GM23338 (cell line): ENCODE results near the gene RGS17. TPM values are rescaled to one million over a fixed set of nuclear protein-coding genes. Genes with fewer than 3 reads are reported as not detected.

Experiments
- ATAC-seq: fragments of 200-7000 bp; cut with Tn5 transposase; 3 replicates; pipeline ENCODE4 v1.9.1; 2020
- DNase-seq: peaks from one replicate; pipeline ENCODE4 v3.0.0-alpha.2; 2015; ENCODE audit warnings: low spot score
- H2AFZ ChIP-seq: fragments of 200-600 bp; sonication (generic); 2 replicates; pipeline ENCODE4 v1.8.0; 2016; ENCODE audit warnings: antibody characterized with exemption, mild to moderate bottlenecking, moderate library complexity
- H3F3A ChIP-seq: fragments of 200-600 bp; sonication (generic); replicated peaks from 2 replicates; pipeline ENCODE4 v1.8.0; 2017; ENCODE audit warnings: antibody characterized with exemption, mixed run types, low read depth
- H3K27ac ChIP-seq: fragments of 200-600 bp; sonication (generic); 2 replicates; pipeline ENCODE4 v1.6.1; 2016; ENCODE audit warnings: low read depth
- H3K27me3 ChIP-seq: fragments of 200-600 bp; sonication (generic); 2 replicates; pipeline ENCODE4 v1.8.0; 2016; ENCODE audit warnings: mild to moderate bottlenecking, mixed run types, moderate library complexity; ENCODE audit not compliant: insufficient read depth
- H3K36me3 ChIP-seq: fragments of 200-600 bp; sonication (generic); 2 replicates; pipeline ENCODE4 v1.8.0; 2016; ENCODE audit warnings: mild to moderate bottlenecking; ENCODE audit not compliant: insufficient read depth
- H3K4me1 ChIP-seq: fragments of 200-600 bp; sonication (generic); 2 replicates; pipeline ENCODE4 v1.8.0; 2016; ENCODE audit warnings: mild to moderate bottlenecking, moderate library complexity; ENCODE audit not compliant: insufficient read depth
- H3K4me2 ChIP-seq: fragments of 200-600 bp; sonication (generic); 2 replicates; pipeline ENCODE4 v1.7.1; 2017; ENCODE audit warnings: mixed run types
- H3K4me3 ChIP-seq: fragments of 200-600 bp; sonication (generic); 2 replicates; pipeline ENCODE4 v1.6.1; 2016; ENCODE audit warnings: mixed run types
- H3K79me2 ChIP-seq: fragments of 200-600 bp; sonication (generic); replicated peaks from 2 replicates; pipeline ENCODE4 v1.8.0; 2017; ENCODE audit warnings: mild to moderate bottlenecking; ENCODE audit not compliant: insufficient read depth
- H3K9me2 ChIP-seq: fragments of 200-600 bp; sonication (generic); 2 replicates; pipeline ENCODE4 v1.8.0; 2017; ENCODE audit not compliant: insufficient read depth
- H4K20me1 ChIP-seq: fragments of 200-600 bp; sonication (generic); replicated peaks from 2 replicates; pipeline ENCODE4 v1.8.0; 2017; ENCODE audit warnings: mild to moderate bottlenecking; ENCODE audit not compliant: insufficient read depth
- H3K27ac Mint-ChIP-seq: 2 replicates; pipeline ENCODE4 v1.8.0; 2020; ENCODE audit warnings: inconsistent platforms, mild to moderate bottlenecking, moderate library complexity, mixed read lengths
- H3K27me3 Mint-ChIP-seq: 3 replicates; pipeline ENCODE4 v1.8.0; 2022; ENCODE audit warnings: low read depth, mild to moderate bottlenecking, moderate library complexity, mixed read lengths, inconsistent platforms; ENCODE audit not compliant: insufficient read depth, poor library complexity
- H3K36me3 Mint-ChIP-seq: 3 replicates; pipeline ENCODE4 v1.8.0; 2021; ENCODE audit warnings: low read depth, mild to moderate bottlenecking, inconsistent platforms, moderate library complexity, mixed read lengths
- H3K4me1 Mint-ChIP-seq: 3 replicates; pipeline ENCODE4 v1.8.0; 2020; ENCODE audit warnings: mild to moderate bottlenecking, inconsistent platforms, mixed read lengths
- H3K4me3 Mint-ChIP-seq: 3 replicates; pipeline ENCODE4 v1.8.0; 2021; ENCODE audit warnings: moderate library complexity, mild to moderate bottlenecking, inconsistent platforms, mixed read lengths
- H3K9me3 Mint-ChIP-seq: 3 replicates; pipeline ENCODE4 v1.8.0; 2020; ENCODE audit warnings: moderate library complexity, mild to moderate bottlenecking, inconsistent platforms, mixed read lengths
- CREB1 ChIP-seq: fragments of 250-450 bp; sonication (Bioruptor Pico); IDR thresholded peaks from 2 replicates; pipeline ENCODE4 v1.5.0; 2020; ENCODE audit warnings: low read depth, mild to moderate bottlenecking, moderate library complexity
- CTCF ChIP-seq, 2 experiments: fragments of 200-600 bp in 1 of 2; sonication (generic) in 1 of 2; conservative IDR thresholded peaks; 2 replicates each; pipeline versions ENCODE4 v1.5.1 to v1.6.1; 2016 to 2017; ENCODE audit warnings: antibody characterized with exemption in 2 of 2, low read depth in 2 of 2, mild to moderate bottlenecking in 2 of 2, moderate library complexity in 1 of 2
- ETS1 ChIP-seq: IDR thresholded peaks from 2 replicates; pipeline ENCODE4 v1.6.1; 2016; ENCODE audit warnings: antibody characterized with exemption
- EZH2 ChIP-seq: fragments of 200-600 bp; sonication (generic); IDR thresholded peaks from one replicate; pipeline ENCODE4 v1.8.0; 2017; ENCODE audit warnings: antibody characterized with exemption, mild to moderate bottlenecking, low read depth; ENCODE audit not compliant: unreplicated experiment
- EZH2phosphoT487 ChIP-seq: fragments of 200-600 bp; sonication (generic); IDR thresholded peaks from one replicate; pipeline ENCODE4 v1.8.1; 2018; ENCODE audit warnings: antibody characterized with exemption; ENCODE audit not compliant: unreplicated experiment
- JUNB ChIP-seq: IDR thresholded peaks from one replicate; pipeline ENCODE4 v1.6.1; 2016; ENCODE audit warnings: antibody characterized with exemption; ENCODE audit not compliant: unreplicated experiment
- NANOG ChIP-seq: IDR thresholded peaks from 2 replicates; pipeline ENCODE4 v1.6.1; 2016; ENCODE audit warnings: antibody characterized with exemption, borderline replicate concordance
- POLR2AphosphoS5 ChIP-seq: IDR thresholded peaks from 2 replicates; pipeline ENCODE4 v1.6.1; 2016; ENCODE audit warnings: antibody characterized with exemption, low read depth
- REST ChIP-seq: IDR thresholded peaks from one replicate; pipeline ENCODE4 v1.6.1; 2018; ENCODE audit warnings: antibody characterized with exemption; ENCODE audit not compliant: unreplicated experiment
- STAT1 ChIP-seq: IDR thresholded peaks from one replicate; pipeline ENCODE4 v1.6.1; 2016; ENCODE audit warnings: antibody characterized with exemption; ENCODE audit not compliant: unreplicated experiment
- ZNF114 ChIP-seq: fragments of 250-450 bp; sonication (Bioruptor Pico); IDR thresholded peaks from 2 replicates; pipeline ENCODE4 v1.5.0; 2020; ENCODE audit warnings: mild to moderate bottlenecking, moderate library complexity
- ZNF331 ChIP-seq: fragments of 250-450 bp; sonication (Bioruptor Pico); IDR thresholded peaks from 2 replicates; pipeline ENCODE4 v1.5.0; 2020; ENCODE audit warnings: low read depth, mild to moderate bottlenecking, moderate library complexity
- ZNF462 ChIP-seq: fragments of 250-450 bp; sonication (Bioruptor Pico); IDR thresholded peaks from 2 replicates; pipeline ENCODE4 v1.5.0; 2020; ENCODE audit warnings: mild to moderate bottlenecking, moderate library complexity
- polyA plus RNA-seq: library from polyadenylated mRNA; unstranded; fragments of >200 nt; fragmentation: Nextera tagmentation; extraction: Ambion mirVana; gene quantifications from 2 replicates; pipeline ENCODE4 v1.2.1, GENCODE V29; 2016
- total RNA-seq: library from RNA; depleted of rRNA; stranded (reverse); fragments of >200 nt; shearing (Covaris generic); gene quantifications from 2 replicates; pipeline ENCODE4 v1.2.3, GENCODE V29; 2014

The RGS17 gene
- total and polyA plus RNA-seq, 2 experiments from 2014 or later: 12.1 to 12.3 TPM

- Histone ChIP-seq H3K4me1 (no peaks in the 10 kb centered on the region), H3K27ac (no peak overlapping the region), H3K9me2 (peaks cover 6% of the 10 kb centered on the region; the same call in 1 of the 2 replicates), H3F3A (no peaks in the 10 kb centered on the region), H3K79me2 (no peaks in the 10 kb centered on the region), H3K27me3 (no peaks in the 10 kb centered on the region), H2AFZ (no peak overlapping the region), H3K36me3 (no peaks in the 10 kb centered on the region), H3K4me2 (no peak overlapping the region), H4K20me1 (no peaks in the 10 kb centered on the region; the same call in 1 of the 2 replicates), H3K4me3 (no peak overlapping the region)
- no peak overlapping the region for H3K27ac Mint-ChIP-seq
- no peak for TF ChIP-seq JUNB
- TF ChIP-seq ZNF114 (CRISPR knock-in tag): no peak
- no peak for TF ChIP-seq EZH2phosphoT487
- TF ChIP-seq CTCF (conservative IDR thresholded peaks at IDR 0.05; ENCODE audit: low read depth in 2 of 2): no peak
- TF ChIP-seq NANOG: no peak
- TF ChIP-seq EZH2: no peak
- no peak for TF ChIP-seq ETS1
- no peak for TF ChIP-seq POLR2AphosphoS5
- TF ChIP-seq ZNF331: no peak
- no peak for TF ChIP-seq REST
- no peak for TF ChIP-seq CREB1 (CRISPR knock-in tag)
- no peak for TF ChIP-seq ZNF462 (CRISPR knock-in tag)
- TF ChIP-seq STAT1: no peak
- no peaks in the 10 kb centered on the region for H3K4me1 Mint-ChIP-seq
- no peaks in the 10 kb centered on the region; the same call in 2 of the 3 replicates for H3K9me3 Mint-ChIP-seq
- H3K27me3 Mint-ChIP-seq: peaks cover 2% of the 10 kb centered on the region
- no peak overlapping the region for H3K4me3 Mint-ChIP-seq
- ATAC-seq: no peak
- DNase-seq: no peak
- H3K36me3 Mint-ChIP-seq: no peaks in the 10 kb centered on the region
Observed at GRCh38 chr6:153143200-153143599, 12.1 kb upstream of the RGS17 start.
